K562 (cell line): ENCODE results near the gene TK1. TPM values are rescaled to one million over a fixed set of nuclear protein-coding genes. Genes with fewer than 3 reads are reported as not detected.
A peak's percentile ranks its signal among the peaks of the same experiment; 100 is the strongest.

Experiments used
- BMI1 ChIP-seq: fragments of 150-350 bp; IDR thresholded peaks from 2 replicates; pipeline ENCODE4 v1.6.1; 2014; ENCODE audit warnings: low read length
- JUN ChIP-seq, 2 experiments: sonication (generic) in 1 of 2; formaldehyde crosslinking in 1 of 2; IDR thresholded peaks; 2 replicates each; pipeline versions ENCODE4 v1.6.1 to v1.8.0; 2012 to 2022; ENCODE audit warnings: borderline replicate concordance in 2 of 2, mild to moderate bottlenecking in 2 of 2, improper control_type of control experiment in 1 of 2, low read depth in 1 of 2, low read length in 1 of 2, missing genetic modification reagents in 1 of 2
- RBBP5 ChIP-seq: fragments of 200-600 bp; sonication (generic); IDR thresholded peaks from 2 replicates; pipeline ENCODE4 v1.6.1; 2012; ENCODE audit warnings: borderline replicate concordance, mild to moderate bottlenecking, low read length, control low read depth, inconsistent platforms; ENCODE audit not compliant: insufficient read depth, poor library complexity, severe bottlenecking
- STAT6 ChIP-seq: sonication (generic); formaldehyde crosslinking; IDR thresholded peaks from 2 replicates; pipeline ENCODE4 v1.8.1; 2023; ENCODE audit warnings: mild to moderate bottlenecking, missing genetic modification reagents
- TCFL5 ChIP-seq: fragments of 250-450 bp; sonication (Bioruptor Pico); conservative IDR thresholded peaks from 2 replicates; pipeline ENCODE4 v1.6.1; 2021; ENCODE audit warnings: mild to moderate bottlenecking, moderate library complexity, matching md5 sums
- TEAD1 ChIP-seq, 2 experiments: fragments of 450-650 bp in 1 of 2; sonication (generic) in 1 of 2; formaldehyde crosslinking; IDR thresholded peaks; 2 replicates each; pipeline versions ENCODE4 v1.4.0 to v1.8.0; 2020 to 2022; ENCODE audit warnings: mild to moderate bottlenecking in 2 of 2, missing genetic modification reagents in 1 of 2
- ZBTB12 ChIP-seq: fragments of 250-450 bp; sonication (Bioruptor Pico); IDR thresholded peaks from 2 replicates; pipeline ENCODE4 v1.4.0; 2020
- ZNF282 ChIP-seq: sonication (generic); formaldehyde crosslinking; IDR thresholded peaks from 2 replicates; pipeline ENCODE4 v1.8.1; 2023; ENCODE audit warnings: missing genetic modification reagents
- polyA plus RNA-seq, 8 experiments: library from polyadenylated mRNA; depleted of rRNA in 4 of 8; stranded (reverse) in 5 of 8; unstranded in 3 of 8; fragments of >200 nt; fragmentation: Nextera tagmentation in 2 of 8; fragmentation: Illumina TruSeq in 1 of 8; extraction: Ambion mirVana in 2 of 8; extraction: Trizol in 1 of 8; gene quantifications; 2 replicates each; pipeline versions ENCODE4 v1.2.1 to v1.2.3, GENCODE V29; 2011 to 2014; ENCODE audit warnings: inconsistent platforms in 1 of 8, missing spikeins in 1 of 8
- total RNA-seq, 7 experiments: library from RNA; depleted of rRNA in 6 of 7; stranded (reverse); fragments of >200 nt in 6 of 7; fragmentation: Illumina TruSeq in 2 of 7; extraction: Trizol in 2 of 7; gene quantifications; 2 replicates each; pipeline versions ENCODE4 v1.2.1 to v1.2.3, GENCODE V29; 2011 to 2021; ENCODE audit warnings: low replicate concordance in 1 of 7
- TF ChIP-seq, protein P1 (sequence below), 2 experiments: fragments of 450-650 bp; IDR thresholded peaks; 2 replicates each; pipeline ENCODE4 v1.6.1; 2018; ENCODE audit warnings: mild to moderate bottlenecking in 2 of 2, low read depth in 1 of 2; ENCODE audit not compliant: partially characterized antibody in 2 of 2

Gene TK1
- total and polyA plus RNA-seq, 9 of the 15 experiments (the other 6 are each of a cell fraction or from before 2014, with no cell fraction given), result 8.4 to 280 (median 103) TPM

DNA sequence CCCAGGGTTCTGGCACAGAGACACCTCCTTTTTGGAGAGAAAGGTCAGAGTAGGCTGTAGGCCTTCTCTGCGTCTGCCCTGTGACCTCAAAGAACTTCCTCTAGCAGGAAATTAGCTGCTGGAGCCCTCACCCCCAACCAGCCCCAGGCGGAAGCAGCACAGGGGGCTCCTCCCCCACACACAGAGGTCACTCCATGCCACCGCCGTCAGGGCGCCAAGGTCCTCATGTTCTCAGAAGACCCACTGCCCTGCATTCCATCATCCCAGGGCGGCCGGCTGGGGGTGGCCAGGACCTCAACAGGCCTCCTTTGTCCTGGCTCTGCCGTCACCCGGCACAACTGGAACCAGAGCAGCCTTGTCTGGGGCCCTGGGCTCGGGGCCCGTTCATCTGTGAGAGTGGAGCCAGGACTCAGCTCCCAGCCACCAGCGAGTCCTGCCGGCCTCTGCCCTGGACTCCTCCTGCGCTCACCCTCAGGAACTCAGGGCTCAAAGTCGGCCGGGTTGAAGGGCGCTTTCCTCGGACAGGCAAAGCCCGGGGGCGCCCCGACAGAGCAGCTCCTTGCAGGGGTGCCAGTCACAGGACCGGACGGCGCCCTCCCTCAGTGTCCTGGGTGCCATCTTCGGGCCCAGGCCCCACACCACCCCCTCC is 59.5 kb downstream of the TK1 start (continued):
- TF ChIP-seq, protein P1, sequence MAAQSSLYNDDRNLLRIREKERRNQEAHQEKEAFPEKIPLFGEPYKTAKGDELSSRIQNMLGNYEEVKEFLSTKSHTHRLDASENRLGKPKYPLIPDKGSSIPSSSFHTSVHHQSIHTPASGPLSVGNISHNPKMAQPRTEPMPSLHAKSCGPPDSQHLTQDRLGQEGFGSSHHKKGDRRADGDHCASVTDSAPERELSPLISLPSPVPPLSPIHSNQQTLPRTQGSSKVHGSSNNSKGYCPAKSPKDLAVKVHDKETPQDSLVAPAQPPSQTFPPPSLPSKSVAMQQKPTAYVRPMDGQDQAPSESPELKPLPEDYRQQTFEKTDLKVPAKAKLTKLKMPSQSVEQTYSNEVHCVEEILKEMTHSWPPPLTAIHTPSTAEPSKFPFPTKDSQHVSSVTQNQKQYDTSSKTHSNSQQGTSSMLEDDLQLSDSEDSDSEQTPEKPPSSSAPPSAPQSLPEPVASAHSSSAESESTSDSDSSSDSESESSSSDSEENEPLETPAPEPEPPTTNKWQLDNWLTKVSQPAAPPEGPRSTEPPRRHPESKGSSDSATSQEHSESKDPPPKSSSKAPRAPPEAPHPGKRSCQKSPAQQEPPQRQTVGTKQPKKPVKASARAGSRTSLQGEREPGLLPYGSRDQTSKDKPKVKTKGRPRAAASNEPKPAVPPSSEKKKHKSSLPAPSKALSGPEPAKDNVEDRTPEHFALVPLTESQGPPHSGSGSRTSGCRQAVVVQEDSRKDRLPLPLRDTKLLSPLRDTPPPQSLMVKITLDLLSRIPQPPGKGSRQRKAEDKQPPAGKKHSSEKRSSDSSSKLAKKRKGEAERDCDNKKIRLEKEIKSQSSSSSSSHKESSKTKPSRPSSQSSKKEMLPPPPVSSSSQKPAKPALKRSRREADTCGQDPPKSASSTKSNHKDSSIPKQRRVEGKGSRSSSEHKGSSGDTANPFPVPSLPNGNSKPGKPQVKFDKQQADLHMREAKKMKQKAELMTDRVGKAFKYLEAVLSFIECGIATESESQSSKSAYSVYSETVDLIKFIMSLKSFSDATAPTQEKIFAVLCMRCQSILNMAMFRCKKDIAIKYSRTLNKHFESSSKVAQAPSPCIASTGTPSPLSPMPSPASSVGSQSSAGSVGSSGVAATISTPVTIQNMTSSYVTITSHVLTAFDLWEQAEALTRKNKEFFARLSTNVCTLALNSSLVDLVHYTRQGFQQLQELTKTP (IDR thresholded peaks at IDR 0.05; ENCODE audit: low read depth in 1 of 2, partially characterized antibody in 2 of 2), result no peak
- no peak for TF ChIP-seq ZBTB12 (CRISPR knock-in tag)
- TF ChIP-seq JUN (IDR thresholded peaks at IDR 0.05; ENCODE audit: borderline replicate concordance, low read depth, low read length), result no peak
- TF ChIP-seq JUN (CRISPR knock-in tag; IDR thresholded peaks at IDR 0.05; ENCODE audit: borderline replicate concordance), result peak; percentile 46; the same call in 1 of the 2 replicates
- TF ChIP-seq BMI1, result no peak
- no peak for TF ChIP-seq TEAD1 (CRISPR knock-in tag; IDR thresholded peaks at IDR 0.05)
- TF ChIP-seq STAT6 (CRISPR knock-in tag), result no peak
- peak; percentile 41 for TF ChIP-seq RBBP5
- no peak for TF ChIP-seq ZNF282 (CRISPR knock-in tag)
- no peak for TF ChIP-seq TCFL5
